IMR-90 (cell line): ENCODE results near the gene PTK6. TPM values are rescaled to one million over a fixed set of nuclear protein-coding genes. Genes with fewer than 3 reads are reported as not detected.

Source experiments
- ATAC-seq: fragments of 200-7000 bp; cut with Tn5 transposase; 2 replicates; pipeline ENCODE4 v1.9.1; 2020; ENCODE audit warnings: low read depth, mild to moderate bottlenecking, moderate library complexity
- BruUV-seq: library from RNA; stranded (reverse); fragments of 400-500 nt; replicated peaks from 2 replicates; lab custom pipeline; 2021; lab: Mats Ljungman, UMichigan
- CTCF ChIA-PET: fragments of 300-600 bp; formaldehyde crosslinking; extraction: SDS; loops from one replicate; lab custom pipeline; 2021; ENCODE audit warnings: antibody characterized with exemption; lab: Yijun Ruan, JAX
- POLR2A ChIA-PET: fragments of 300-600 bp; sonication (Branson Sonifier 250); formaldehyde crosslinking; loops from one replicate; lab custom pipeline; 2022; ENCODE audit warnings: antibody characterized with exemption; ENCODE audit not compliant: unreplicated experiment; lab: Charles Lee
- DNase-seq: peaks from one replicate; pipeline ENCODE4 v3.0.0; 2013
- H2AFZ ChIP-seq: replicated peaks from 2 replicates; pipeline ENCODE3; 2013; ENCODE audit warnings: low read length, mild to moderate bottlenecking; ENCODE audit not compliant: poor library complexity
- H2AK5ac ChIP-seq: 2 replicates; pipeline ENCODE4 v1.6.1; 2013; ENCODE audit warnings: low read depth, low read length, inconsistent platforms
- H2AK9ac ChIP-seq: replicated peaks from 2 replicates; pipeline ENCODE3; 2013; ENCODE audit warnings: mild to moderate bottlenecking, low read depth, low read length, moderate library complexity; ENCODE audit not compliant: poor library complexity
- H2BK120ac ChIP-seq: 2 replicates; pipeline ENCODE4 v1.6.1; 2013; ENCODE audit warnings: low read depth, low read length, inconsistent platforms
- H2BK15ac ChIP-seq: 3 replicates; pipeline ENCODE4 v1.6.1; 2013; ENCODE audit warnings: low read depth, low read length, inconsistent platforms
- H2BK20ac ChIP-seq: 2 replicates; pipeline ENCODE4 v1.6.1; 2013; ENCODE audit warnings: low read depth, mild to moderate bottlenecking, inconsistent platforms, low read length, moderate library complexity
- H2BK5ac ChIP-seq: 2 replicates; pipeline ENCODE4 v1.6.1; 2013; ENCODE audit warnings: mild to moderate bottlenecking, low read depth, low read length, inconsistent platforms; ENCODE audit not compliant: poor library complexity, severe bottlenecking
- H3K14ac ChIP-seq: replicated peaks from 2 replicates; pipeline ENCODE4 v1.6.1; 2013; ENCODE audit warnings: low read depth, low read length, inconsistent platforms
- H3K18ac ChIP-seq: 2 replicates; pipeline ENCODE4 v1.6.1; 2013; ENCODE audit warnings: low read depth, low read length, control low read depth
- H3K23ac ChIP-seq: 2 replicates; pipeline ENCODE4 v1.6.1; 2013; ENCODE audit warnings: low read depth, low read length, inconsistent platforms
- H3K27ac ChIP-seq: 2 replicates; pipeline ENCODE4 v1.5.1; 2013; ENCODE audit warnings: mild to moderate bottlenecking, control low read depth, low read length; ENCODE audit not compliant: insufficient read depth
- H3K27me3 ChIP-seq: 2 replicates; pipeline ENCODE4 v1.6.1; 2013; ENCODE audit warnings: low read length; ENCODE audit not compliant: control insufficient read depth, insufficient read depth
- H3K36me3 ChIP-seq: 2 replicates; pipeline ENCODE4 v1.6.1; 2013; ENCODE audit warnings: low read length, mixed read lengths; ENCODE audit not compliant: control insufficient read depth, insufficient read depth
- H3K4ac ChIP-seq: 2 replicates; pipeline ENCODE4 v1.6.1; 2013; ENCODE audit warnings: low read depth, low read length, inconsistent platforms
- H3K4me1 ChIP-seq: 2 replicates; pipeline ENCODE4 v1.6.1; 2013; ENCODE audit warnings: low read length, mixed read lengths; ENCODE audit not compliant: control insufficient read depth, insufficient read depth
- H3K4me2 ChIP-seq: 2 replicates; pipeline ENCODE4 v1.6.1; 2013; ENCODE audit warnings: low read depth, mild to moderate bottlenecking, control low read depth, low read length, moderate library complexity
- H3K4me3 ChIP-seq: 2 replicates; pipeline ENCODE4 v1.5.1; 2013; ENCODE audit warnings: low read depth, mild to moderate bottlenecking, control low read depth, low read length, moderate library complexity; ENCODE audit not compliant: insufficient read depth
- H3K56ac ChIP-seq: 2 replicates; pipeline ENCODE4 v1.6.1; 2013; ENCODE audit warnings: low read length, inconsistent platforms; ENCODE audit not compliant: insufficient read depth; ENCODE audit errors: extremely low read depth
- H3K79me1 ChIP-seq, 2 experiments: 2 replicates each; pipeline ENCODE4 v1.6.1; 2013; ENCODE audit warnings: low read length in 2 of 2, inconsistent platforms in 1 of 2, low read depth in 1 of 2
- H3K9ac ChIP-seq: 2 replicates; pipeline ENCODE4 v1.6.1; 2013; ENCODE audit warnings: low read depth, low read length, control low read depth
- H3K9me1 ChIP-seq: 2 replicates; pipeline ENCODE4 v1.6.1; 2013; ENCODE audit warnings: low read length, inconsistent platforms; ENCODE audit not compliant: insufficient read depth
- H3K9me3 ChIP-seq: 2 replicates; pipeline ENCODE4 v1.6.1; 2013; ENCODE audit warnings: low read length; ENCODE audit not compliant: control insufficient read depth, insufficient read depth
- H4K20me1 ChIP-seq: 2 replicates; pipeline ENCODE4 v1.6.1; 2013; ENCODE audit warnings: low read length, inconsistent platforms; ENCODE audit not compliant: insufficient read depth
- H4K5ac ChIP-seq: 2 replicates; pipeline ENCODE4 v1.6.1; 2013; ENCODE audit warnings: mild to moderate bottlenecking, low read depth, low read length, control low read depth
- H4K8ac ChIP-seq, 2 experiments: 2 replicates each; pipeline ENCODE4 v1.6.1; 2013; ENCODE audit warnings: low read depth in 2 of 2, low read length in 2 of 2, control low read depth in 1 of 2, inconsistent platforms in 1 of 2
- H4K91ac ChIP-seq: 2 replicates; pipeline ENCODE4 v1.6.1; 2013; ENCODE audit warnings: low read depth, low read length, inconsistent platforms; ENCODE audit not compliant: insufficient read depth
- CTCF ChIP-seq: conservative IDR thresholded peaks from 2 replicates; pipeline ENCODE4 v1.5.1; 2012; ENCODE audit warnings: mild to moderate bottlenecking, low read depth, low read length, improper control_type of control experiment
- FOS ChIP-seq: fragments of 150-350 bp; IDR thresholded peaks from 2 replicates; pipeline ENCODE4 v1.6.1; 2016; ENCODE audit warnings: low read depth, low read length
- MAZ ChIP-seq: IDR thresholded peaks from 2 replicates; pipeline ENCODE4 v1.6.1; 2012; ENCODE audit warnings: low read depth, mild to moderate bottlenecking, low read length, improper control_type of control experiment, moderate library complexity, borderline replicate concordance
- MXI1 ChIP-seq: IDR thresholded peaks from 2 replicates; pipeline ENCODE4 v1.6.1; 2012; ENCODE audit warnings: low read depth, mild to moderate bottlenecking, low read length, moderate library complexity, borderline replicate concordance
- POLR2A ChIP-seq: IDR thresholded peaks from 2 replicates; pipeline ENCODE4 v1.6.1; 2012; ENCODE audit warnings: mild to moderate bottlenecking, low read depth, low read length
- RAD21 ChIP-seq: IDR thresholded peaks from 2 replicates; pipeline ENCODE4 v1.6.1; 2012; ENCODE audit warnings: low read length, improper control_type of control experiment
- RCOR1 ChIP-seq: IDR thresholded peaks from 2 replicates; pipeline ENCODE4 v1.6.1; 2012; ENCODE audit warnings: mild to moderate bottlenecking, low read length, improper control_type of control experiment; ENCODE audit not compliant: insufficient replicate concordance
- RFX5 ChIP-seq: IDR thresholded peaks from 2 replicates; pipeline ENCODE4 v1.8.0; 2012; ENCODE audit warnings: low read depth, mild to moderate bottlenecking, low read length, moderate library complexity
- USF2 ChIP-seq: fragments of 150-350 bp; IDR thresholded peaks from 2 replicates; pipeline ENCODE4 v1.6.1; 2017; ENCODE audit warnings: mild to moderate bottlenecking, antibody characterized with exemption, low read length, low read depth
- WGBS, 2 experiments: methylation state at CpG; one replicate each; pipeline versions ENCODE4 v1.1.5 to v1.1.7; 2013; ENCODE audit warnings: missing lambda C conversion rate in 2 of 2; ENCODE audit not compliant: insufficient read length in 1 of 2; ENCODE audit errors: extremely low coverage in 2 of 2; 5-methylcytosine and 5-hydroxymethylcytosine counted together
- dilution Hi-C: fragments of 300-500 bp; cut with HindIII; formaldehyde crosslinking; loops from one replicate; pipeline ENCODE4 v1.14.3; 2018; ENCODE audit warnings: low sequenced_read_pairs; ENCODE audit not compliant: unreplicated experiment
- in situ Hi-C: fragments of 300-500 bp; cut with MboI; formaldehyde crosslinking; loops from 3 replicates; pipeline ENCODE4 v1.14.3; 2019; ENCODE audit warnings: low sequenced_read_pairs, inconsistent platforms, mixed read lengths
- intact Hi-C: fragments of 100-400 bp; cut with micrococcal nuclease; formaldehyde crosslinking; loops from 2 replicates; pipeline ENCODE4 v1.10.0; 2022
- polyA plus RNA-seq, 3 experiments: library from polyadenylated mRNA; depleted of rRNA; stranded (reverse); fragments of >200 nt; gene quantifications; 2 replicates each; pipeline ENCODE4 v1.2.3, GENCODE V29; 2012; ENCODE audit warnings: low replicate concordance in 1 of 3
- total RNA-seq: library from RNA; depleted of rRNA; stranded (reverse); fragments of >200 nt; gene quantifications from 2 replicates; pipeline ENCODE4 v1.2.3, GENCODE V29; 2012

PTK6 gene
- total and polyA plus RNA-seq, 2 of the 4 experiments (the other 2 are of a cell fraction): not detected

- Histone ChIP-seq H3K27me3 (peaks cover 4% of the 10 kb centered on the region; the same call in 1 of the 2 replicates), H3K9me3 (no peaks in the 10 kb centered on the region), H3K79me1 (no peaks in the 10 kb centered on the region), H3K4me2 (no peak overlapping the region), H4K8ac (no peak overlapping the region), H4K20me1 (no peaks in the 10 kb centered on the region), H2BK15ac (no peak overlapping the region), H4K5ac (no peak overlapping the region), H2BK5ac (no peak overlapping the region), H4K91ac (no peak overlapping the region), H2BK120ac (no peak overlapping the region), H3K9me1 (no peaks in the 10 kb centered on the region), H3K27ac (no peak overlapping the region), H2BK20ac (no peak overlapping the region), H2AK9ac (no peak overlapping the region), H3K4me1 (no peaks in the 10 kb centered on the region; the same call in 1 of the 2 replicates), H3K36me3 (no peaks in the 10 kb centered on the region), H3K9ac (no peak overlapping the region), H2AK5ac (no peak overlapping the region), H3K23ac (no peak overlapping the region), H2AFZ (no peak overlapping the region), H3K56ac (no peak overlapping the region), H3K18ac (no peak overlapping the region), H3K14ac (no peak overlapping the region), H3K4me3 (no peak overlapping the region), H3K4ac (no peak overlapping the region)
- TF ChIP-seq RAD21 (no peak), USF2 (no peak), POLR2A (no peak), MXI1 (no peak), RFX5 (no peak), MAZ (no peak), FOS (no peak), CTCF (no peak), RCOR1 (no peak)
- in situ Hi-C loops (loop anchor here (10.0 kb wide), 2 partner anchors 331 to 441 kb away; partner anchors contain the start of genes ABHD16B, SAMD10 and TPD52L2), dilution Hi-C loops (no loop called here), intact Hi-C loops (loop anchor here (10.0 kb wide), 1 partner anchor 121 kb away; the partner anchor contains the start of genes RTEL1 and STMN3)
- ATAC-seq: no peak
- DNase-seq: no peak
- ChIA-PET POLR2A (no interaction called here), CTCF (no interaction called here)
- WGBS, 2 experiments: 69% methylated on average over 25 of the region's 28 CpGs; no CpG with 5 or more reads in 1 of the 2 experiments
- no TSS peak for BruUV-seq
Observed at GRCh38 chr20:63533871-63534393, 3.2 kb downstream of the PTK6 start.
